Measurements from ENCODE around the gene C10orf71. TPM values are rescaled to one million over a fixed set of nuclear protein-coding genes. Genes with fewer than 3 reads are reported as not detected.

The C10orf71 gene
- total RNA-seq, 2 donors from 2014 or later, result 0.15 TPM; not detected in 1

DNA sequence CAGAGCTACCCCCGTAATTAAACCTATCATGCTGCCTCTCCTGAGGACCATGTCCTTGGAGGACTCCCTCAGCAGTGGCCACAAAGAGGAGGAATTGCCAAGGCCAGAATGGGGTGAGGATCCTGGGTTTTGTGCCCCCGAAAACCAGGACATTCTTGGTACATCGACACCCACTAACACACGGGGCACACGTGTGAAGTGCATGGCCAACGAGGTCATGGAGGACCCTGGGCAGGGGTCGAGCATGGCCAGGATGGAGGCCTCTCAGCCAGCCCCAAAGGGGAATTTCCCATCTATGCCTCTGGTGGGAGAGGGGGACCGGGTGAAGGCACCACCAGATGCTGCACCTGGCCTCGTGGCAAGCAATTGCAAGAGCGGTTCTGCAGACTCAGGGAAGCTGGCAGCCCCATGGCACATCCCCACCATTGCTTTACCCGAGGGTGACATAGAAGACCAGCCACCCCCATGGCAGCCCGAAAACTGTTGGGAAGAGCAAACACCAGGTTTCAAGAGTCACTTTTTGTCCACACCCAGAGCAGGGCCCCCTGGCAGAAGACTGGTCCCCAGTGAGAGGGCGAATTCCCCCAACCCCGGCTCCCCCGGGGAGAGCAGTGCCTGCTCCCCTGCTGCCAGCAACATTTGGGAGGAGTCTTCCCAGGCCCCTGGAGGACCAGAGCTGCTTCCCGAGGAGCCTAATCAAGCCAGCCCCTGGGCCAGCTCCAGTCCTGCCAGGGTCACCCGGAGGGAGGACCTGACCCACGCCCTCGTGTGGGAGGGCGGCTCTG, 26.4 kb downstream of the C10orf71 start:
- no peaks in the 10 kb centered on the region for H3K4me1 Mint-ChIP-seq

DNA sequence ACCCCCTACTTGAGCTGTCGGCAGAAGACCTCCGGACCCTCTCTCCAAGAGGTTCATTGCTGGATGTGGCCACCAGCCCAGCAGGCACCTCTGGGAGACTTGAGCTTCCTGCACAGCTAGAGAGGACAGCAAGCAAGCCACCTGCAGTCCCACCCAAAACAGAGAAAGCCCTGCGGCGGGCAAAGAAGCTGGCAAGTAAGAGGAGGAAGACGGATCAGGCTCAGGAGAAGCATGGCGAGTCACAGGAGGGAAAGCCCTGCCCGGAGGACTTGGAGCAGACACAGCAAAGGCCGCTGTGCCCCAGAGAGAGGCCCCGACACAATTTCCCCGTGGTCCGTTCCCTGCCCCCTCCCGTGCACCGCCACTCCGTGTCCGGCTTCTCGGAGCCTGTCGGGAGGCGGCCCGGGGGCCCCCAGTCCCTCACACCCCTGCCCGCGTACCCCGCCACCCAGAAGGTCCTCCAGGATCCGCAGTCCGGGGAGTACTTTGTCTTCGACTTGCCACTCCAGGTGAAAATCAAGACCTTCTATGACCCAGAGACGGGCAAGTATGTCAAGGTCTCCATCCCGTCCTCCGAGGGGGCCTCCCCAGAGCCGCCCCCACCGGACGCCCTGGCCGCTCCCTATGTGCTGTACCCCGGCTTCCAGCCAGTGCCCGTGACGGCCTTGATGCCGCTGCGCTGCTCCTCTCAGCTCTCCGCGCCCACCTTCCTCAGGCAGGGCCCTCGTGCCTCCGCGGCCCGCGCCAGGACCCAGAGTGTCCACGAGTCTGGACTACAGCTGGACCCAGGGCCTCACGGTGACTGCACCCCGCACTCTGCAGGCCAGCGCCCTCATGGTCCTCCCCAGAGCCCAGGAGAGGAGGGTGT, 27.2 kb downstream of the C10orf71 start:
- TF ChIP-seq, protein P1, sequence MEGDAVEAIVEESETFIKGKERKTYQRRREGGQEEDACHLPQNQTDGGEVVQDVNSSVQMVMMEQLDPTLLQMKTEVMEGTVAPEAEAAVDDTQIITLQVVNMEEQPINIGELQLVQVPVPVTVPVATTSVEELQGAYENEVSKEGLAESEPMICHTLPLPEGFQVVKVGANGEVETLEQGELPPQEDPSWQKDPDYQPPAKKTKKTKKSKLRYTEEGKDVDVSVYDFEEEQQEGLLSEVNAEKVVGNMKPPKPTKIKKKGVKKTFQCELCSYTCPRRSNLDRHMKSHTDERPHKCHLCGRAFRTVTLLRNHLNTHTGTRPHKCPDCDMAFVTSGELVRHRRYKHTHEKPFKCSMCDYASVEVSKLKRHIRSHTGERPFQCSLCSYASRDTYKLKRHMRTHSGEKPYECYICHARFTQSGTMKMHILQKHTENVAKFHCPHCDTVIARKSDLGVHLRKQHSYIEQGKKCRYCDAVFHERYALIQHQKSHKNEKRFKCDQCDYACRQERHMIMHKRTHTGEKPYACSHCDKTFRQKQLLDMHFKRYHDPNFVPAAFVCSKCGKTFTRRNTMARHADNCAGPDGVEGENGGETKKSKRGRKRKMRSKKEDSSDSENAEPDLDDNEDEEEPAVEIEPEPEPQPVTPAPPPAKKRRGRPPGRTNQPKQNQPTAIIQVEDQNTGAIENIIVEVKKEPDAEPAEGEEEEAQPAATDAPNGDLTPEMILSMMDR (conservative IDR thresholded peaks at IDR 0.05), result no peak
- H3K4me1 Mint-ChIP-seq, result no peaks in the 10 kb centered on the region

More for the DNA sequence above, 26.4 kb downstream of the C10orf71 start:
- Histone ChIP-seq H3K9me3 (ENCODE audit: control insufficient read depth, low read length) (no peaks in the 10 kb centered on the region), H3K9ac (ENCODE audit: extremely low read depth, low read length, poor library complexity, severe bottlenecking) (no peak overlapping the region), H3K4me3 (ENCODE audit: low read length) (no peak overlapping the region), H3K4me1 (ENCODE audit: control insufficient read depth, insufficient read depth, low read length) (no peaks in the 10 kb centered on the region), H3K36me3 (ENCODE audit: control insufficient read depth, insufficient read depth, low read length) (no peaks in the 10 kb centered on the region), H3K27ac (ENCODE audit: low read depth, low read length) (no peak overlapping the region), H3K27me3 (ENCODE audit: control insufficient read depth, insufficient read depth, low read length, poor library complexity, severe bottlenecking) (no peaks in the 10 kb centered on the region)
- H3K9me3 Mint-ChIP-seq, result no peaks in the 10 kb centered on the region
- H3K27ac Mint-ChIP-seq, result no peak overlapping the region
- no peak overlapping the region for H3K4me3 Mint-ChIP-seq
- DNase-seq, result no peak
- H3K36me3 Mint-ChIP-seq (ENCODE audit: low read depth), result no peaks in the 10 kb centered on the region
- peaks cover 3% of the 10 kb centered on the region for H3K27me3 Mint-ChIP-seq (ENCODE audit: insufficient read depth)
- TF ChIP-seq, protein P1 (conservative IDR thresholded peaks at IDR 0.05), result no peak
- WGBS, 2 experiments (ENCODE audit: insufficient coverage in 1 of 2, insufficient read length in 1 of 2), result 83 to 91% methylated on average over 9 to 20 of the region's 20 CpGs

DNA sequence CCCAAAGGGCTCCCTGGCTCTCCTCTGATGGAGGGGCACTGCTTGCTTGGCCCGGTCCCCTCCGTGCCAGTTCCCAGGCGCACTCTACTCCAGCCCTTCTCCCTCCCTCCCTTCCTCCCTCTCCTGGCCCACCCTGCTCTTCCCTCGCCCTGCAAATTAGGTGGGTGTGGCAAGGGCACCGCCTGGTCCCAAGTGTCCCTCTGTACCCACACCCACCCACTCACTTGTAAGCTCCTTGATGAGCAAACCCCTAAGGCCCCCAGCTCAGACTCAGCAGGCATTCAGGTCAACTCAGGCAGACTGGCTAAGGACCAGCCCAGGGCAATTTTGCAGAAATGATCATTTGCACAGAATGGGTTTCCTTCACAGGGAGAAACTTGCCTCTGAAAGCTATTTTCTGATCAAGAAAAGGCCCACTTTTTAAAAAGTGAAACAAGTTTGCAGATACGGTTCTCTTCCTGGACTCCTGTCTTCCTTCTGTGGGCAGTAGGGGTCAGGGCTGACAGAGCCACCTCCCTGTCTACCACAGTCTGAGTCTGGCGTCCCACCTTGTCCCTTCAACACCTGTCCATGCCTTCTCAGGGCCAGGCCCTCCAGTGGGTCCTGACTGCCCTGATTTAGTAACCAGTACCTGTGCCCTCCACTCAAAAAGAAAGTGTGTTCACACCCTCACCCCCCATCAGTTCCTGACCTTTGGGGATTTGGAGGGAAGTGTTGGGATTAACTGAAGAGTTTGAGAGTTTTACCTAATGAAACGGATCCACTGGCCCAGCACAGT, 28.3 kb downstream of the C10orf71 start:
- H3K27ac ChIP-seq (ENCODE audit: low read depth, low read length), result no peak overlapping the region
- no peaks in the 10 kb centered on the region for H3K9me3 ChIP-seq (ENCODE audit: control insufficient read depth, low read length)
- Mint-ChIP-seq H3K4me3 (no peak overlapping the region), H3K4me1 (no peaks in the 10 kb centered on the region), H3K36me3 (ENCODE audit: low read depth) (no peaks in the 10 kb centered on the region), H3K9me3 (no peaks in the 10 kb centered on the region), H3K27ac (no peak overlapping the region), H3K27me3 (ENCODE audit: insufficient read depth) (peaks cover 1% of the 10 kb centered on the region)
- no peak overlapping the region for H3K4me3 ChIP-seq (ENCODE audit: low read length)
- 88 to 90% methylated on average over 2 to 8 of the region's 8 CpGs for WGBS, 2 experiments (ENCODE audit: insufficient coverage in 1 of 2, insufficient read length in 1 of 2)
- H3K9ac ChIP-seq (ENCODE audit: extremely low read depth, low read length, poor library complexity, severe bottlenecking), result no peak overlapping the region
- DNase-seq, result no peak
- TF ChIP-seq, protein P1 (conservative IDR thresholded peaks at IDR 0.05), result no peak
- no peaks in the 10 kb centered on the region for H3K27me3 ChIP-seq (ENCODE audit: control insufficient read depth, insufficient read depth, low read length, poor library complexity, severe bottlenecking)
- H3K4me1 ChIP-seq (ENCODE audit: control insufficient read depth, insufficient read depth, low read length), result no peaks in the 10 kb centered on the region
- no peaks in the 10 kb centered on the region for H3K36me3 ChIP-seq (ENCODE audit: control insufficient read depth, insufficient read depth, low read length)

More for the DNA sequence above, 27.2 kb downstream of the C10orf71 start:
- no peak for DNase-seq
- H3K9me3 ChIP-seq (ENCODE audit: control insufficient read depth, low read length), result no peaks in the 10 kb centered on the region
- Mint-ChIP-seq H3K9me3 (no peaks in the 10 kb centered on the region), H3K36me3 (ENCODE audit: low read depth) (no peaks in the 10 kb centered on the region), H3K4me3 (no peak overlapping the region), H3K27me3 (ENCODE audit: insufficient read depth) (peaks cover 3% of the 10 kb centered on the region), H3K27ac (no peak overlapping the region)
- no peak overlapping the region for H3K4me3 ChIP-seq (ENCODE audit: low read length)
- no peak overlapping the region for H3K27ac ChIP-seq (ENCODE audit: low read depth, low read length)
- no peaks in the 10 kb centered on the region for H3K36me3 ChIP-seq (ENCODE audit: control insufficient read depth, insufficient read depth, low read length)
- H3K9ac ChIP-seq (ENCODE audit: extremely low read depth, low read length, poor library complexity, severe bottlenecking), result no peak overlapping the region
- H3K27me3 ChIP-seq (ENCODE audit: control insufficient read depth, insufficient read depth, low read length, poor library complexity, severe bottlenecking), result no peaks in the 10 kb centered on the region
- WGBS, 2 experiments (ENCODE audit: insufficient coverage in 1 of 2, insufficient read length in 1 of 2), result 90 to 91% methylated on average over 34 to 48 of the region's 48 CpGs
- no peaks in the 10 kb centered on the region for H3K4me1 ChIP-seq (ENCODE audit: control insufficient read depth, insufficient read depth, low read length)

All from endodermal cell (in vitro differentiated cells).